Measurements from ENCODE around the gene ALG1. TPM values are rescaled to one million over a fixed set of nuclear protein-coding genes. Genes with fewer than 3 reads are reported as not detected.
A peak's percentile ranks its signal among the peaks of the same experiment; 100 is the strongest.

ALG1 gene
- 29.4 and 35.0 TPM in 2 replicates for total RNA-seq

GRCh38 chr16:5071681-5072333 is at the start of gene ALG1:
TSS of gene ALG1 (plus strand) at chr16:5071843. CDS start at chr16:5071850, 7 bp downstream.
- peak within 1 kb of the TSS; percentile 89 for H3K27ac Mint-ChIP-seq
- peak within 1 kb of the TSS; percentile 91 for H3K4me3 Mint-ChIP-seq (ENCODE audit: low read depth)
- intact Hi-C loops (cut with micrococcal nuclease), result loop anchor here (5.0 kb wide), 1 partner anchor 40 kb away; the partner anchor contains the start of gene NAGPA
- no peaks in the 10 kb centered on the region for H3K9me3 Mint-ChIP-seq
- peaks cover 20% of the 10 kb centered on the region for H3K36me3 Mint-ChIP-seq (ENCODE audit: low read depth)
- peak; percentile 88 for DNase-seq (ENCODE audit: low spot score)
- peaks cover 3% of the 10 kb centered on the region for H3K27me3 Mint-ChIP-seq (ENCODE audit: low read depth)
- H3K4me1 Mint-ChIP-seq (ENCODE audit: low read depth), result peaks cover 17% of the 10 kb centered on the region

DNA sequence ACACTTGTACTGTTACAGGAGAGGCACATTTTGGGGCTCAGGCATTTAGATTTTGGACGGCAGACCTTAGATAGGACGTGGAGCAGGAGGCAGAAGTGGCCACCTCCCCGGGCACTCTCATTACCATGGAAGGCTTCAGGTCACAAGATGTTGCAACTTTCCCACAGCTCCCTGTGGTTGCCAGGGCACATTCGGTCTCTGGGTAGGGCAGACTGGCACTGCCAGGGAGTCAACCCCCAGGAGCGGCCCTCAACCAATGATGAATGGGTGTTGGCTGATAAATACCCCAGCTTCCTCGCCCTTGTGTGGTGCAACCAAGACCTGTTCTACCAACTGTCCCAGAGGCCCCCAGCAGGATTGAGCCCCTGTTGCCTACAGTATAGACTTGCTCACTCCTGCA is 49.1 kb upstream of the ALG1 start:
- no peak overlapping the region for H3K4me3 Mint-ChIP-seq (ENCODE audit: low read depth)
- no peaks in the 10 kb centered on the region for H3K27me3 Mint-ChIP-seq (ENCODE audit: low read depth)
- no peaks in the 10 kb centered on the region for H3K36me3 Mint-ChIP-seq (ENCODE audit: low read depth)
- H3K4me1 Mint-ChIP-seq (ENCODE audit: low read depth), result no peaks in the 10 kb centered on the region
- intact Hi-C loops (cut with micrococcal nuclease), result no loop called here
- H3K27ac Mint-ChIP-seq, result no peak overlapping the region
- no peaks in the 10 kb centered on the region for H3K9me3 Mint-ChIP-seq
- DNase-seq (ENCODE audit: low spot score), result no peak

DNA sequence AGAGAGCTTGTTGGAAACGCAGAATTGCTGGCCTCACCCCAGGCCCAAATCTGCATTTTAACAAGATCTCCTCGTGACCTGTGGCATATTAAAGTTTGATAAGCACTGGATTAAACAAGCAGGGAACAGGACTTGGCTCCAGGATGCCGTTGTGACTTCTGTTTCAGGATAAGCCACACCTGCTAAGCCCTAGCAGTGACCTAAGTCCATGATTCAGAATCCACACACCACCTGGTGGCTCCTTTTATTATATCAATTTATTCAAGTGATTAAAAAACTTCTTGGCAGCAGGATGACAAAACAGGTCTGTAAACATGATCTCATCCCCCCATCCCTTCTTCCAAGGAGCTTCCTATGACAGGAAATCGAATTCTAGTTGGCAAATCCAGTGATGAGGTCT is 47.0 kb upstream of the ALG1 start:
- Mint-ChIP-seq H3K27ac (no peak overlapping the region), H3K4me3 (ENCODE audit: low read depth) (no peak overlapping the region), H3K4me1 (ENCODE audit: low read depth) (no peaks in the 10 kb centered on the region), H3K27me3 (ENCODE audit: low read depth) (no peaks in the 10 kb centered on the region), H3K36me3 (ENCODE audit: low read depth) (no peaks in the 10 kb centered on the region), H3K9me3 (no peaks in the 10 kb centered on the region)
- DNase-seq (ENCODE audit: low spot score), result no peak
- intact Hi-C loops (cut with micrococcal nuclease), result no loop called here

DNA sequence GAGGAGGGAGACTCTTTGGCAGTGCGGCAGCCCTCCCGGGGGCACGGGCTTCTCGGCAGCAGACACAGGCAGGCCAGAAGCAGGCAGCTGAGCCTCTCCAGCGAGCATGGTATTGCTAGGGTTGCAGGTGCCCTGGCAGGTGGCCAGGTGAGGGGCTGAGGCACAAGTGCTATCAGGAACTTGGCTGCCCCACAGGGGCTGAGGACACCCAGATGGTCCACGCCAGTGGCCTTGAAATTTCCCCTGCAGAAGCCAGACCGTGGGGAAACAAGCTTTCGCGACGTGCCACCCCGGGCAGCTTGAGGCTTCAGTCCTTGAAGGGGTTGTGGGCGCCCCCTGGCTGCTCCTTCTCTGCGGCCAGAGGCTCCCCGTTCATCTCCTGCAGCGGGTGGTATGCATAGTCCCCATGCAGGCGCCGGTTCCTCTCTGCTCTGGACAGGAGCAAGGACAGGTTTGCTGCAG is 46.4 kb upstream of the ALG1 start:
- Mint-ChIP-seq H3K27me3 (ENCODE audit: low read depth) (no peaks in the 10 kb centered on the region), H3K9me3 (no peaks in the 10 kb centered on the region), H3K27ac (no peak overlapping the region), H3K4me1 (ENCODE audit: low read depth) (no peaks in the 10 kb centered on the region), H3K4me3 (ENCODE audit: low read depth) (no peak overlapping the region), H3K36me3 (ENCODE audit: low read depth) (no peaks in the 10 kb centered on the region)
- intact Hi-C loops (cut with micrococcal nuclease), result no loop called here
- no peak for DNase-seq (ENCODE audit: low spot score)

GRCh38 chr16:5026664-5027063 is 45.0 kb upstream of the ALG1 start:
- intact Hi-C loops (cut with micrococcal nuclease), result no loop called here

GRCh38 chr16:5027086-5027485 is 44.6 kb upstream of the ALG1 start:
- H3K9me3 Mint-ChIP-seq, result no peaks in the 10 kb centered on the region
- no peak overlapping the region for H3K27ac Mint-ChIP-seq
- H3K27me3 Mint-ChIP-seq (ENCODE audit: low read depth), result no peaks in the 10 kb centered on the region
- DNase-seq (ENCODE audit: low spot score), result no peak
- no peak overlapping the region for H3K4me3 Mint-ChIP-seq (ENCODE audit: low read depth)
- intact Hi-C loops (cut with micrococcal nuclease), result no loop called here
- H3K36me3 Mint-ChIP-seq (ENCODE audit: low read depth), result no peaks in the 10 kb centered on the region
- H3K4me1 Mint-ChIP-seq (ENCODE audit: low read depth), result no peaks in the 10 kb centered on the region

More at GRCh38 chr16:5026664-5027063, 45.0 kb upstream of the ALG1 start:
- Mint-ChIP-seq H3K4me1 (ENCODE audit: low read depth) (no peaks in the 10 kb centered on the region), H3K4me3 (ENCODE audit: low read depth) (no peak overlapping the region), H3K27ac (no peak overlapping the region), H3K9me3 (no peaks in the 10 kb centered on the region), H3K27me3 (ENCODE audit: low read depth) (no peaks in the 10 kb centered on the region), H3K36me3 (ENCODE audit: low read depth) (no peaks in the 10 kb centered on the region)
- no peak for DNase-seq (ENCODE audit: low spot score)

DNA sequence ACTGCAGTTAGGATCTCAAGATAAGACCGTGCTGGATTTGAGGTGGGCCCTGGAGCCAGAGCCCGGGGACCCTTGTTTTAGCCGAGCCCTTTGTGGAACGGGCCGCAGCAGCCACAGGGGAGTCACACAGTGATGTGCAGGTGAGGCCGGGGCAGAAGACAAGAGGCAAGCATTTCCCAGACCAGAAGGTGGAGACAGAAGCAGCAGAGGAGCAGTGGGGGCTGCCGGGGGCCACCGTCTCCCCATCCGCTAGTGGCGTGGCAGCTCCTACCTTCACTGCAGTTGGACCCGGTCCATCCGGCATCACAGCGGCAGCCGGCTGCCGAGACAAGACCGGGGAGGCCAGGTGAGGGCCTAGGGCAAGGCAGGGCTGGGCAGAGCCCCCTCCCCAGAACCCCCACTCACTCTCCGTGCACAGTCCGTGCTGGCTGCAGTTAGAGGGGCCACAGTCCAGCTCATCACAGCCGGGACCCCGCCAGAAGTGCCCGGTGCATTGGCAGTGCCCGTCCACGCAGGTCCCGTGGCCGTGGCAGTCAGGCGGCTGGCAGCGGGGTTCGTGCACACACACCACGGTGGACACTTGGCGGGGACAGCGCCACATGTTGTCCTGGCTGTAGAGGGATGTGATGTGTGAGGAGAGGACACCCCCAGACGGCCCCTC is 43.9 kb upstream of the ALG1 start:
- intact Hi-C loops (cut with micrococcal nuclease), result no loop called here
- Mint-ChIP-seq H3K4me1 (ENCODE audit: low read depth) (peaks cover 3% of the 10 kb centered on the region), H3K36me3 (ENCODE audit: low read depth) (no peaks in the 10 kb centered on the region), H3K27ac (no peak overlapping the region), H3K9me3 (no peaks in the 10 kb centered on the region), H3K27me3 (ENCODE audit: low read depth) (no peaks in the 10 kb centered on the region), H3K4me3 (ENCODE audit: low read depth) (no peak overlapping the region)
- DNase-seq (ENCODE audit: low spot score), result no peak

- no peak for DNase-seq (ENCODE audit: low spot score)
- Mint-ChIP-seq H3K4me1 (ENCODE audit: low read depth) (peaks cover 6% of the 10 kb centered on the region), H3K9me3 (no peaks in the 10 kb centered on the region), H3K4me3 (ENCODE audit: low read depth) (no peak overlapping the region), H3K27ac (no peak overlapping the region), H3K36me3 (ENCODE audit: low read depth) (no peaks in the 10 kb centered on the region), H3K27me3 (ENCODE audit: low read depth) (no peaks in the 10 kb centered on the region)
- intact Hi-C loops (cut with micrococcal nuclease), result no loop called here
Observed at GRCh38 chr16:5028950-5029475, 42.6 kb upstream of the ALG1 start.

DNA sequence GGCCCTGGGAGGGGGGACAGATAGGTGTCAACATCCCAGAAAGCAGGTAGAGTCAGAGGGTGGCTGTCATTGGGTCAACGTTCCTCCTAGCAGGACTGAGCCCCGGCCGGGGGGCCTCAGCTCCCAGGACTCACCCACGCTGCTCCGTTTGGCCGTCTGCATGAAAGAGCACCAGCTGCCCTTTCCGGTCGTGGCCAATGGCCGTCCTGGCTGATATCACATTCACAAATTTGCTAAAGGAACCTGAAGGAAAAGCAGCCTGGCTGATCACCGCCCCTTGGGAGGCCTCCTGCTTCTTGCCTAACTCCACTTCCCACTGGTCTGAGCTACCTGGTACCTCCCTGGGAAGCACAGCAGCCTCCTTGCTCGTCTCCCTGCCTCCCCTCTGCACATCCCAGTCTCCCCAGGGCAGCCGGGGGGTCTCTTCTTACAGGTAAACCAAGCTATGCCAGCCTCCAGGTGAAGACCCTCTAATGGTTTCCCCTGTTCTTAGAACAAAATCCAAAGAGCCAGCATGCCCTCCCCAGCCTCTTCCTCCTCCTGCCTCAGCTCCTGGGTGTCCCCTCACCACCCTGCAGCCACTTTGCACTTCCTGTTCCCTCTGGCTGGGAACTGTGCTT is 41.3 kb upstream of the ALG1 start:
- Mint-ChIP-seq H3K36me3 (ENCODE audit: low read depth) (no peaks in the 10 kb centered on the region), H3K4me3 (ENCODE audit: low read depth) (no peak overlapping the region), H3K4me1 (ENCODE audit: low read depth) (peaks cover 11% of the 10 kb centered on the region), H3K9me3 (no peaks in the 10 kb centered on the region), H3K27me3 (ENCODE audit: low read depth) (no peaks in the 10 kb centered on the region), H3K27ac (no peak overlapping the region)
- intact Hi-C loops (cut with micrococcal nuclease), result loop anchor here (5.0 kb wide), 1 partner anchor 42 kb away; the partner anchor contains the start of gene ALG1
- no peak for DNase-seq (ENCODE audit: low spot score)

DNA sequence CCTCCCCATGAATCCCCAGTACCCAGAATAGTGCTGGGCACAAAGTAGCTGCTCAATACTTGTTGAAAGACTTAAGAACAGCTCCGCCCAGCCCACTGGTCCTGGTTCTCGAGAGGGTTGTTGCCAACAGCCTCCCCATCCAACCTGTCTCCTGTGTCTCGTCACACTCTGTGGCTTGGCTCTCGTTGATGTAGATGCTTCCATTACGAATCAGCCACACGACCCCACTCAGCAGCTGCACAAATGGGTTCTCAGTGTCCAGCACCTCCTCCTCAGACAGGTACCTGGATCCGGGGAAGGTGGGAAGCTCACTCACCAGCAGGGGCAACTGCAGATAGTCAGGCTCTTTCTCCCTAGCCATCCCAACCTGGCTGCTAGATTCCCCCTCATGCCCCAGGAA is 40.0 kb upstream of the ALG1 start:
- intact Hi-C loops (cut with micrococcal nuclease), result loop anchor here (5.0 kb wide), 1 partner anchor 41 kb away; the partner anchor contains the start of gene ALG1
- Mint-ChIP-seq H3K36me3 (ENCODE audit: low read depth) (no peaks in the 10 kb centered on the region), H3K9me3 (no peaks in the 10 kb centered on the region), H3K4me1 (ENCODE audit: low read depth) (peaks cover 11% of the 10 kb centered on the region), H3K4me3 (ENCODE audit: low read depth) (peak overlapping the region; percentile 49), H3K27ac (no peak overlapping the region), H3K27me3 (ENCODE audit: low read depth) (no peaks in the 10 kb centered on the region)
- no peak for DNase-seq (ENCODE audit: low spot score)

GRCh38 chr16:5032748-5033167 is 38.9 kb upstream of the ALG1 start:
- Mint-ChIP-seq H3K36me3 (ENCODE audit: low read depth) (no peaks in the 10 kb centered on the region), H3K9me3 (no peaks in the 10 kb centered on the region), H3K4me3 (ENCODE audit: low read depth) (peak overlapping the region; percentile 73), H3K27me3 (ENCODE audit: low read depth) (no peaks in the 10 kb centered on the region), H3K27ac (no peak overlapping the region), H3K4me1 (ENCODE audit: low read depth) (peaks cover 11% of the 10 kb centered on the region)
- intact Hi-C loops (cut with micrococcal nuclease), result loop anchor here (5.0 kb wide), 1 partner anchor 40 kb away; the partner anchor contains the start of gene ALG1
- no peak for DNase-seq (ENCODE audit: low spot score)

DNA sequence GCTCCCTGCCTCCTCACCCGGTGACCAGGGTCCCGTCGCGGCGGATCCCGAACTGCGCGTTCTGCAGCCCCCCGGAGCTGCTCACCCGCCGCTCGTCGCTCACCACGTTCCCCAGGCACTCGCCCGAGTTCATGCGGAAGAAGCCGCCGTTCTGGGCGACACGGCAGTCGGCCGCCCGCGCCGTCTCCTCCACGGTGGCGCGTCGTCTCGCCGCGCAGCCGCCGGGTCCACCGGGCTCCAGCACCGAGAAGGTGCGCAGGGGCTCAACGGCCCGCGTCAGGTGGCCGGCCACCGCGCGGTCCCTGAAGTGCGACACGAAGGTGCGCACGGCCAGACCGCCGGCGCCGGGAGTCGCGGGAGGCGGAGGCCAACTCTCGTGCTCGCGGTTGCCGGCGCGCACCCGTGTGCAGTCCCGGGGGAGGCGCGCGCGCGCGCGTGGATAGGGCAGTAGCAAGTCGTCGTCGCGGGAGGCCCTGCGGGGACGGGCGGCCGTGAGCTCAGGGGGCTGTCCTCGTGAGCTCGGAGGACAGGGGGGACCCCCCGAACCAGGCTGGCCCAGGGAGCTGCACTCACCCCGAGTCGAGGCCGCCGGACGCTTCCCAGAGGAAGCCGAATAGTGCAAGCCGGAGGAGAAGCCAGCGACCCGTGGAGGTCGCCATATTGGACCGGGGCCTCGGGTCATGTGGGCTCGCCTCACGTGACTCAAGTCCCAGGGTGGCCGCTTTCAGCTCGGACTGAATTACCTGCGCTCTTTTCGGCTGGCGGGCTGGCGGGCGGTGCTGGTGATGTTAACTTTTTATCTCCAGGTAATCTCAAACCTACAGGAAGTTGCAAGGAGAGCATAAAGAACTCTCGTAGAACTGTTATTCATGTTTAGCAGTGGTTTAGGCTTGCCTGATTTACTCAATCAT is 38.1 kb upstream of the ALG1 start, which contains the start of gene NAGPA:
TSS of gene NAGPA (minus strand) at position 680 of the 911 bp plus-strand sequence. CDS start at position 659, 21 bp downstream.
- DNase-seq (ENCODE audit: low spot score), result peak; percentile 79
- Mint-ChIP-seq H3K27ac (peak within 1 kb of the TSS; percentile 68), H3K27me3 (ENCODE audit: low read depth) (no peaks in the 10 kb centered on the region), H3K9me3 (no peaks in the 10 kb centered on the region), H3K4me1 (ENCODE audit: low read depth) (peaks cover 11% of the 10 kb centered on the region), H3K36me3 (ENCODE audit: low read depth) (no peaks in the 10 kb centered on the region), H3K4me3 (ENCODE audit: low read depth) (peak within 1 kb of the TSS; percentile 82)
- intact Hi-C loops (cut with micrococcal nuclease), result loop anchor here (5.0 kb wide), 1 partner anchor 39 kb away; the partner anchor contains the start of gene ALG1
